PC-9 (cell line): Measurements from ENCODE around the gene LRP3. TPM values are rescaled to one million over a fixed set of nuclear protein-coding genes. Genes with fewer than 3 reads are reported as not detected.

Source experiments
- BruUV-seq: library from RNA; stranded (reverse); fragments of 400-500 nt; replicated peaks from 2 replicates; lab custom pipeline; 2021; lab: Mats Ljungman, UMichigan
- CTCF ChIA-PET: fragments of 300-600 bp; sonication (Branson Sonifier 250); formaldehyde crosslinking; loops from one replicate; lab custom pipeline; 2022; ENCODE audit warnings: antibody characterized with exemption; lab: Charles Lee
- POLR2A ChIA-PET: fragments of 300-600 bp; sonication (Branson Sonifier 250); formaldehyde crosslinking; loops from one replicate; lab custom pipeline; 2022; ENCODE audit warnings: antibody characterized with exemption; ENCODE audit not compliant: unreplicated experiment; lab: Charles Lee
- DNase-seq, 2 experiments: peaks; one replicate each; pipeline versions ENCODE4 v3.0.0 to v3.0.0-alpha.2; 2015 to 2022; ENCODE audit warnings: mixed read lengths in 1 of 2
- H2AFZ ChIP-seq: fragments of 200-600 bp; sonication (generic); 2 replicates; pipeline ENCODE4 v1.8.1; 2017; ENCODE audit warnings: antibody characterized with exemption
- H3F3A ChIP-seq: fragments of 200-600 bp; sonication (generic); 2 replicates; pipeline ENCODE4 v1.8.1; 2017; ENCODE audit warnings: antibody characterized with exemption, mild to moderate bottlenecking, low read depth; ENCODE audit not compliant: insufficient read depth
- H3K27ac ChIP-seq: fragments of 200-600 bp; sonication (generic); 2 replicates; pipeline ENCODE4 v1.6.1; 2016; ENCODE audit warnings: mixed run types
- H3K27me3 ChIP-seq: fragments of 200-600 bp; sonication (generic); 2 replicates; pipeline ENCODE4 v1.6.1; 2016; ENCODE audit warnings: low read depth, mixed run types; ENCODE audit not compliant: insufficient read depth
- H3K36me3 ChIP-seq: fragments of 200-600 bp; sonication (generic); 2 replicates; pipeline ENCODE4 v1.6.1; 2016; ENCODE audit warnings: low read depth, mixed run types
- H3K4me1 ChIP-seq: fragments of 200-600 bp; sonication (generic); replicated peaks from 2 replicates; pipeline ENCODE4 v1.6.1; 2016; ENCODE audit warnings: mixed run types; ENCODE audit not compliant: insufficient read depth
- H3K4me2 ChIP-seq: fragments of 200-600 bp; sonication (generic); 2 replicates; pipeline ENCODE4 v1.6.1; 2017; ENCODE audit warnings: mixed run types
- H3K4me3 ChIP-seq: fragments of 200-600 bp; sonication (generic); 2 replicates; pipeline ENCODE4 v1.6.1; 2016; ENCODE audit warnings: mixed run types
- H3K79me2 ChIP-seq: fragments of 200-600 bp; sonication (generic); 2 replicates; pipeline ENCODE4 v1.6.1; 2017; ENCODE audit warnings: low read depth, mixed run types
- H3K9me2 ChIP-seq: fragments of 200-600 bp; sonication (generic); 2 replicates; pipeline ENCODE4 v1.8.1; 2017; ENCODE audit warnings: mild to moderate bottlenecking; ENCODE audit not compliant: insufficient read depth
- H3K9me3 ChIP-seq: fragments of 200-600 bp; sonication (generic); 2 replicates; pipeline ENCODE4 v1.8.1; 2016; ENCODE audit warnings: low read depth; ENCODE audit not compliant: insufficient read depth
- H4K20me1 ChIP-seq: fragments of 200-600 bp; sonication (generic); 2 replicates; pipeline ENCODE4 v1.8.1; 2017; ENCODE audit not compliant: insufficient read depth
- EZH2 ChIP-seq: fragments of 200-600 bp; sonication (generic); IDR thresholded peaks from 2 replicates; pipeline ENCODE4 v1.8.0; 2017; ENCODE audit warnings: antibody characterized with exemption, low read depth
- intact Hi-C: fragments of 100-400 bp; cut with micrococcal nuclease; formaldehyde crosslinking; loops from one replicate; pipeline ENCODE4 v1.10.0; 2022; ENCODE audit not compliant: unreplicated experiment
- total RNA-seq: library from RNA; stranded (reverse); gene quantifications from 2 replicates; pipeline ENCODE4 v1.2.3, GENCODE V29; 2021
- TF ChIP-seq, protein P1 (sequence below): fragments of 200-600 bp; sonication (generic); conservative IDR thresholded peaks from 2 replicates; pipeline ENCODE4 v1.6.1; 2017; ENCODE audit warnings: mixed run types, antibody characterized with exemption, mild to moderate bottlenecking, moderate library complexity

The LRP3 gene
- total RNA-seq, 1 experiment from 2014 or later, result 2.3 TPM

DNA sequence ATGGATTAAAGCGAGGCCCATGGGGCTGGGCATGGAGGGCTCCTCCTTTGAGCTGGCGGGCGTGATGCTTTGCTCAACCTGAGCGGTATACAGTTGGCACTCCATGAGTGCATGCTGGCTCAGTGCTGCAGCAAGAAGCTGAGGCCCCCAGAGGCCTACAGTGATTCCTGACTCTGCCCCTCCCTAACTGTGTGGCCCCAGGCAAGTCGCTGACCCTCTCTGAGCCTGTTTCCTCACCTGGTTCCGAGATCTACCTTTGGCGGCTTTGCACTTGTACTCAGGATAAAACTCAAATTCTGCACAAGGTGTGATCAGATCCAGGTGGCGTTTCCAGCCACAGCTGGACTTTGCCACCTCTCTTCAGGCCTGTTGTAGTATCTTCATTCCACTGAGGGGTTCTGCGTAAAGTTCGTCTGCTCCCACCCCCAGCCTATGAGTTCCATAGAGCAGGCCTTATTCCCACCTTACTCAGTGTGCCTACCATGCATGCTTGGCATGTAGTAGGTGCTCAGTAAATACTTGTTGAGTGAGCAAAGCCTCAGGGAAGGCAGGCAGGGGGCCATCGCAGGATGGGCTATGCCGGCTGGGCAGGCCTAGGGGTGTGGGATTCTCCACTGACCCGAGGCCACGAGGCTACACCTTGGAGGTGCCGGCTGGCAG is 7.9 kb downstream of the LRP3 start:
- no peaks in the 10 kb centered on the region for H3F3A ChIP-seq
- no peaks in the 10 kb centered on the region for H3K27me3 ChIP-seq
- H2AFZ ChIP-seq, result no peak overlapping the region
- H3K4me3 ChIP-seq, result no peak overlapping the region
- H4K20me1 ChIP-seq, result no peaks in the 10 kb centered on the region
- no peak for TF ChIP-seq EZH2
- TF ChIP-seq, protein P1, sequence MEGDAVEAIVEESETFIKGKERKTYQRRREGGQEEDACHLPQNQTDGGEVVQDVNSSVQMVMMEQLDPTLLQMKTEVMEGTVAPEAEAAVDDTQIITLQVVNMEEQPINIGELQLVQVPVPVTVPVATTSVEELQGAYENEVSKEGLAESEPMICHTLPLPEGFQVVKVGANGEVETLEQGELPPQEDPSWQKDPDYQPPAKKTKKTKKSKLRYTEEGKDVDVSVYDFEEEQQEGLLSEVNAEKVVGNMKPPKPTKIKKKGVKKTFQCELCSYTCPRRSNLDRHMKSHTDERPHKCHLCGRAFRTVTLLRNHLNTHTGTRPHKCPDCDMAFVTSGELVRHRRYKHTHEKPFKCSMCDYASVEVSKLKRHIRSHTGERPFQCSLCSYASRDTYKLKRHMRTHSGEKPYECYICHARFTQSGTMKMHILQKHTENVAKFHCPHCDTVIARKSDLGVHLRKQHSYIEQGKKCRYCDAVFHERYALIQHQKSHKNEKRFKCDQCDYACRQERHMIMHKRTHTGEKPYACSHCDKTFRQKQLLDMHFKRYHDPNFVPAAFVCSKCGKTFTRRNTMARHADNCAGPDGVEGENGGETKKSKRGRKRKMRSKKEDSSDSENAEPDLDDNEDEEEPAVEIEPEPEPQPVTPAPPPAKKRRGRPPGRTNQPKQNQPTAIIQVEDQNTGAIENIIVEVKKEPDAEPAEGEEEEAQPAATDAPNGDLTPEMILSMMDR, result no peak
- H3K9me2 ChIP-seq, result no peaks in the 10 kb centered on the region
- intact Hi-C loops, result no loop called here
- CTCF ChIA-PET, result no interaction called here
- H3K36me3 ChIP-seq, result no peaks in the 10 kb centered on the region
- no peak for DNase-seq
- POLR2A ChIA-PET, result no interaction called here
- no TSS peak for BruUV-seq
- no peaks in the 10 kb centered on the region for H3K9me3 ChIP-seq
- H3K4me1 ChIP-seq, result no peaks in the 10 kb centered on the region
- no peaks in the 10 kb centered on the region for H3K79me2 ChIP-seq
- no peak overlapping the region for H3K27ac ChIP-seq
- H3K4me2 ChIP-seq, result no peak overlapping the region

DNA sequence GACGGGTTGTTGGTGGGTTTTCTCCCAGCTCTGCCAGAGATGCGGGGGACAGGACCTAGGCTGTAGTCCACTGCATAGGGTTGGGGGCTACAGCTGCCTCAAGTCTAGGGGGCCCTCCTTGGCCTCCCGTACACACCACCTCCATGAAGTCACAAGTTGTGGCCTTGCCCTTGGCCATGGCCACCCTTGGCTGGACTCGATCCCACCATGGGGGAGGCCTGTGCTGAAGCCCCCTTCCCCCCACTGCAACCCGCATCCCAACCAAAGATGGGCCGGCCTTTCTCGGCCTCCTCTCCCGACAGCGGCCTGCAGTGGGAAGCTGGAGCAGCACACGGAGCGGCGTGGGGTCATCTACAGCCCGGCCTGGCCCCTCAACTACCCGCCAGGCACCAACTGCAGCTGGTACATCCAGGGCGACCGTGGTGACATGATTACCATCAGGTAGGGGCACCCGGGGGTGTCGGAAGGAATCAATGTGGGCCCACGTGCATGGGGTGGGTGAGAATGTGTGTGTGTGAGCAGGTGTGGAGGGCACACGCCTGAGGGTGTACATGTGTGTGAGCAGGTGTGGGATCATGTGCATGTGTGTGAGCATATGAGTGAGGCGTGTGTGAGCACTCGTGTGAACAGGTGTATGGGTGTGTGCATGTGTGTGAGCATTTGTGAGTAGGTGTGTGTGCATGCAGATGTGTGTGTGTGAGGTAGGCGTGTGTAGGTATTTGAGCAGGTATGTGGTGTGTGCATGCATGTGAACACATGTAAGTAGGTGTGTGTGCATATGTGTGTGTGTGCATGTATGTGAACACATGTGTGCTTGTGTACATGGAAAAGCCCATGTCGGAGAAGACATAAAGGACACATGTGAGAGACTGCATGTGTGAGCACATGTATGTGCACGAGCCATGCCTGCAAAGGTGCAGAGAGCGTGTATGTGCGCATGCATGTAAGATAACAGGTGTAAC is 8.7 kb downstream of the LRP3 start:
- Histone ChIP-seq H3K9me3 (no peaks in the 10 kb centered on the region), H4K20me1 (no peaks in the 10 kb centered on the region), H3K9me2 (no peaks in the 10 kb centered on the region), H3F3A (no peaks in the 10 kb centered on the region), H3K4me1 (no peaks in the 10 kb centered on the region), H3K79me2 (no peaks in the 10 kb centered on the region), H3K27me3 (no peaks in the 10 kb centered on the region), H3K27ac (no peak overlapping the region), H3K36me3 (no peaks in the 10 kb centered on the region), H3K4me3 (no peak overlapping the region), H2AFZ (no peak overlapping the region), H3K4me2 (no peak overlapping the region)
- POLR2A ChIA-PET, result no interaction called here
- CTCF ChIA-PET, result no interaction called here
- no peak for TF ChIP-seq EZH2
- TF ChIP-seq, protein P1, result no peak
- intact Hi-C loops, result no loop called here
- BruUV-seq, result no TSS peak
- DNase-seq, result no peak

DNA sequence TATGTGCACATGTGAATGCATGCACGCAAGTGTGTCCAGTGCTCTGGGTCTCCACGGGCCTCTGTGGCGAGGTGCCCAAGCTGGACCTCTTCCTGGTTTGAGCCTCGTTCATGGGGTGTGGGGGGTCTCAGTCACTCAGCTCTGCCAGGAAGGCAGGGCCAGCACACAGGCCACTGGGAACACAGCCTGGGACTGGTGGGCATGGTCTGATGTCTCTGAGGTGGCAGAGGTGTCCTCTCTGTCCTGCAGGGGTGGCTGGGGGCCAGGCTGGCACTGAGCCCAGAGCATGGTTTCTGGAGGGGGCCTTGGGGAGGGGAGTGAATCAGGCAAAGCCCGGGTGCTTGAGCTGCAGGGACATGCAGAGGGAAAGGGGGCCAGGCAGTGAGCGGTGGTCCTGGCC is 9.4 kb downstream of the LRP3 start:
- Histone ChIP-seq H2AFZ (no peak overlapping the region), H3K9me2 (no peaks in the 10 kb centered on the region), H3K27ac (no peak overlapping the region), H3K79me2 (no peaks in the 10 kb centered on the region), H3K27me3 (no peaks in the 10 kb centered on the region), H3K36me3 (no peaks in the 10 kb centered on the region), H3K4me1 (no peaks in the 10 kb centered on the region), H3K9me3 (no peaks in the 10 kb centered on the region), H3F3A (no peaks in the 10 kb centered on the region), H3K4me3 (no peak overlapping the region), H3K4me2 (no peak overlapping the region), H4K20me1 (no peaks in the 10 kb centered on the region)
- ChIA-PET POLR2A (no interaction called here), CTCF (no interaction called here)
- intact Hi-C loops, result no loop called here
- TF ChIP-seq EZH2, result no peak
- no peak for DNase-seq
- no TSS peak for BruUV-seq
